Panc1 (cell line): Measurements from ENCODE around the gene SAP130. TPM values are rescaled to one million over a fixed set of nuclear protein-coding genes. Genes with fewer than 3 reads are reported as not detected.

Experiments used
- ATAC-seq: fragments of 200-7000 bp; cut with Tn5 transposase; 2 replicates; pipeline ENCODE4 v1.9.1; 2020; ENCODE audit warnings: mild to moderate bottlenecking, moderate library complexity
- BruUV-seq: library from RNA; stranded (reverse); fragments of 400-500 nt; replicated peaks from 2 replicates; lab custom pipeline; 2021; lab: Mats Ljungman, UMichigan
- CTCF ChIA-PET: fragments of 300-600 bp; sonication (Branson Sonifier 250); formaldehyde crosslinking; loops from one replicate; lab custom pipeline; 2022; ENCODE audit warnings: antibody characterized with exemption; lab: Charles Lee
- POLR2A ChIA-PET: fragments of 300-600 bp; sonication (Branson Sonifier 250); formaldehyde crosslinking; loops from one replicate; lab custom pipeline; 2022; ENCODE audit warnings: antibody characterized with exemption; lab: Charles Lee
- DNase-seq: peaks from one replicate; pipeline ENCODE4 v3.0.0-alpha.2; 2010; ENCODE audit warnings: low read depth, low spot score
- H3K27ac ChIP-seq: 2 replicates; pipeline ENCODE4 v1.5.1; 2011; ENCODE audit warnings: mild to moderate bottlenecking, low read length, inconsistent platforms
- H3K27me3 ChIP-seq: fragments of 200-500 bp; sonication (Bioruptor generic); 2 replicates; pipeline ENCODE4 v1.6.0; 2014; ENCODE audit warnings: low read length, inconsistent platforms; ENCODE audit not compliant: control insufficient read depth, insufficient read depth
- H3K36me3 ChIP-seq: fragments of 200-500 bp; sonication (Bioruptor generic); 2 replicates; pipeline ENCODE4 v1.5.1; 2014; ENCODE audit warnings: inconsistent platforms, mild to moderate bottlenecking, low read length, moderate library complexity; ENCODE audit not compliant: control insufficient read depth, insufficient read depth
- H3K4me1 ChIP-seq: 2 replicates; pipeline ENCODE4 v1.5.1; 2011; ENCODE audit warnings: inconsistent platforms, mild to moderate bottlenecking, low read length, moderate library complexity; ENCODE audit not compliant: control insufficient read depth, insufficient read depth
- H3K4me3 ChIP-seq, 2 experiments: 2 replicates each; pipeline ENCODE4 v1.5.1; 2011 to 2012; ENCODE audit warnings: low read depth in 2 of 2, low read length in 2 of 2, mild to moderate bottlenecking in 2 of 2, inconsistent platforms in 1 of 2, moderate library complexity in 1 of 2
- H3K9me3 ChIP-seq: fragments of 200-500 bp; sonication (Bioruptor generic); 2 replicates; pipeline ENCODE4 v1.5.1; 2014; ENCODE audit warnings: low read depth, mild to moderate bottlenecking, inconsistent platforms, low read length, moderate library complexity; ENCODE audit not compliant: control insufficient read depth, insufficient read depth
- POLR2AphosphoS5 ChIP-seq: IDR thresholded peaks from 2 replicates; pipeline ENCODE4 v1.6.1; 2012; ENCODE audit warnings: mild to moderate bottlenecking, low read depth, low read length, moderate library complexity
- SIN3A ChIP-seq: IDR thresholded peaks from 2 replicates; pipeline ENCODE4 v1.6.1; 2012; ENCODE audit warnings: low read depth, mild to moderate bottlenecking, low read length, moderate library complexity, borderline replicate concordance; ENCODE audit not compliant: insufficient read depth
- TCF7L2 ChIP-seq: IDR thresholded peaks from 2 replicates; pipeline ENCODE4 v1.6.1; 2011; ENCODE audit warnings: mild to moderate bottlenecking, low read depth, low read length, inconsistent platforms
- in situ Hi-C: cut with HindIII; loops from 2 replicates; pipeline ENCODE4 v1.10.0; 2016; ENCODE audit warnings: low sequenced_read_pairs, low pct_unique_long_range_greater_than_20kb
- intact Hi-C: fragments of 100-400 bp; cut with micrococcal nuclease; formaldehyde crosslinking; loops from one replicate; pipeline ENCODE4 v1.10.0; 2022; ENCODE audit not compliant: unreplicated experiment
- total RNA-seq: library from RNA; stranded (reverse); gene quantifications from one replicate; pipeline ENCODE4 v1.2.1, GENCODE V29; 2021; ENCODE audit not compliant: unreplicated experiment
- TF ChIP-seq, protein P1 (sequence below): fragments of 450-650 bp; IDR thresholded peaks from 2 replicates; pipeline ENCODE4 v1.5.1; 2017; ENCODE audit warnings: mild to moderate bottlenecking
- TF ChIP-seq, protein P2 (sequence below), 2 experiments: IDR thresholded peaks; 2 replicates each; pipeline ENCODE4 v1.6.1; 2011 to 2012; ENCODE audit warnings: low read depth in 2 of 2, control low read depth in 1 of 2, low read length in 1 of 2, mild to moderate bottlenecking in 1 of 2, moderate library complexity in 1 of 2; ENCODE audit not compliant: insufficient read depth in 1 of 2

SAP130 gene
- total RNA-seq, 1 experiment from 2014 or later: 34.6 TPM

DNA sequence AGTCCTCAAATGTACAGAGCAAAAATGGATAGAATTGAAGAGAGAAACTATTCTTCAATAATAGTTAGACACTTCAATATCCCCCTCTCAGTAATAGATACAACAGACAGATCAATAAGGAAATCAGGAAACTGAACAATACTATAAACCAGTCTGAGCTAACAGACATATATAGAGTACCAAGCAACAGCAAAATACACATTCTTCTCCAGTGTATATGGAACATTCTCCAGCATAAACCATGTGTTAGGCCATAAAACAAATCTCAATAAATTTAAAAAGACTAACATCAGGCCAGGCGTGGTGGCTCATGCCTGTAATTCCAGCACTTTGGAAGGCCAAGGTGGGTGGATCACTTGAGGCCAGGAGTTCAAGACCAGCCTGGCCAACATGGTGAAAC lies 98.4 kb downstream of the SAP130 start:
- in situ Hi-C loops (no loop called here), intact Hi-C loops (no loop called here)
- Histone ChIP-seq H3K4me1 (0 out of 2 replicates have a peak, but pooled peaks cover 3% of the 10 kb centered on the region), H3K27ac (no peak overlapping the region), H3K9me3 (no peaks in the 10 kb centered on the region), H3K27me3 (no peaks in the 10 kb centered on the region), H3K4me3 (no peak overlapping the region), H3K36me3 (no peaks in the 10 kb centered on the region)
- no peak for DNase-seq
- ATAC-seq: no peak
- BruUV-seq: no TSS peak
- POLR2A ChIA-PET: no interaction called here
- TF ChIP-seq SIN3A (no peak), TCF7L2 (no peak), POLR2AphosphoS5 (no peak)
- TF ChIP-seq, protein P1, sequence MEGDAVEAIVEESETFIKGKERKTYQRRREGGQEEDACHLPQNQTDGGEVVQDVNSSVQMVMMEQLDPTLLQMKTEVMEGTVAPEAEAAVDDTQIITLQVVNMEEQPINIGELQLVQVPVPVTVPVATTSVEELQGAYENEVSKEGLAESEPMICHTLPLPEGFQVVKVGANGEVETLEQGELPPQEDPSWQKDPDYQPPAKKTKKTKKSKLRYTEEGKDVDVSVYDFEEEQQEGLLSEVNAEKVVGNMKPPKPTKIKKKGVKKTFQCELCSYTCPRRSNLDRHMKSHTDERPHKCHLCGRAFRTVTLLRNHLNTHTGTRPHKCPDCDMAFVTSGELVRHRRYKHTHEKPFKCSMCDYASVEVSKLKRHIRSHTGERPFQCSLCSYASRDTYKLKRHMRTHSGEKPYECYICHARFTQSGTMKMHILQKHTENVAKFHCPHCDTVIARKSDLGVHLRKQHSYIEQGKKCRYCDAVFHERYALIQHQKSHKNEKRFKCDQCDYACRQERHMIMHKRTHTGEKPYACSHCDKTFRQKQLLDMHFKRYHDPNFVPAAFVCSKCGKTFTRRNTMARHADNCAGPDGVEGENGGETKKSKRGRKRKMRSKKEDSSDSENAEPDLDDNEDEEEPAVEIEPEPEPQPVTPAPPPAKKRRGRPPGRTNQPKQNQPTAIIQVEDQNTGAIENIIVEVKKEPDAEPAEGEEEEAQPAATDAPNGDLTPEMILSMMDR: no peak
- TF ChIP-seq, protein P2, sequence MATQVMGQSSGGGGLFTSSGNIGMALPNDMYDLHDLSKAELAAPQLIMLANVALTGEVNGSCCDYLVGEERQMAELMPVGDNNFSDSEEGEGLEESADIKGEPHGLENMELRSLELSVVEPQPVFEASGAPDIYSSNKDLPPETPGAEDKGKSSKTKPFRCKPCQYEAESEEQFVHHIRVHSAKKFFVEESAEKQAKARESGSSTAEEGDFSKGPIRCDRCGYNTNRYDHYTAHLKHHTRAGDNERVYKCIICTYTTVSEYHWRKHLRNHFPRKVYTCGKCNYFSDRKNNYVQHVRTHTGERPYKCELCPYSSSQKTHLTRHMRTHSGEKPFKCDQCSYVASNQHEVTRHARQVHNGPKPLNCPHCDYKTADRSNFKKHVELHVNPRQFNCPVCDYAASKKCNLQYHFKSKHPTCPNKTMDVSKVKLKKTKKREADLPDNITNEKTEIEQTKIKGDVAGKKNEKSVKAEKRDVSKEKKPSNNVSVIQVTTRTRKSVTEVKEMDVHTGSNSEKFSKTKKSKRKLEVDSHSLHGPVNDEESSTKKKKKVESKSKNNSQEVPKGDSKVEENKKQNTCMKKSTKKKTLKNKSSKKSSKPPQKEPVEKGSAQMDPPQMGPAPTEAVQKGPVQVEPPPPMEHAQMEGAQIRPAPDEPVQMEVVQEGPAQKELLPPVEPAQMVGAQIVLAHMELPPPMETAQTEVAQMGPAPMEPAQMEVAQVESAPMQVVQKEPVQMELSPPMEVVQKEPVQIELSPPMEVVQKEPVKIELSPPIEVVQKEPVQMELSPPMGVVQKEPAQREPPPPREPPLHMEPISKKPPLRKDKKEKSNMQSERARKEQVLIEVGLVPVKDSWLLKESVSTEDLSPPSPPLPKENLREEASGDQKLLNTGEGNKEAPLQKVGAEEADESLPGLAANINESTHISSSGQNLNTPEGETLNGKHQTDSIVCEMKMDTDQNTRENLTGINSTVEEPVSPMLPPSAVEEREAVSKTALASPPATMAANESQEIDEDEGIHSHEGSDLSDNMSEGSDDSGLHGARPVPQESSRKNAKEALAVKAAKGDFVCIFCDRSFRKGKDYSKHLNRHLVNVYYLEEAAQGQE (IDR thresholded peaks at IDR 0.05; ENCODE audit: insufficient read depth in 1 of 2, low read depth in 2 of 2, low read length in 1 of 2): no peak
- CTCF ChIA-PET: no interaction called here

DNA sequence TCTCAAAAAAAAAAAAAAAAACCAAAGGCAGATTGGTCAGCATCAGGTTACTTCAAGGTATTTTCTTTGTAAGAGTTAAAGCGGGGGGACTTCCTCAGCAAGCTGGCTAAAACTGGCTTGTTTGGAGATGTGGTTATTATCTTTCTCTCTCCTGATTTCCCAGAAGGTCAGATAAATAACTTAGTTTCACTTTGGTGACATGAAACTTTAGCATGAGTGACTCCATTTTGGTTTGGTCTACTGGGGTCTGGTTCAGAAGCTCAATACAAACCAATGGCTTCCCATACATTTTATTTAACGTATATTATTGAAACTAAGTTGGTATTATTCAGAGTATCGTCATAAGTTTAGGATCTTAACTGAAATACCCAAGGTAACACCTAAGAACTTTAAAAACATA lies 100.5 kb downstream of the SAP130 start:
- in situ Hi-C loops: no loop called here
- DNase-seq (no peak), ATAC-seq (no peak)
- no TSS peak for BruUV-seq
- H3K9me3 ChIP-seq: no peaks in the 10 kb centered on the region
- CTCF ChIA-PET: interaction anchor here (0.7 kb wide), 1 partner anchor 1476 kb away, joined by 8 read pairs; no protein-coding TSS in a partner anchor
- 0 out of 2 replicates have a peak, but pooled peaks cover 3% of the 10 kb centered on the region for H3K4me1 ChIP-seq
- H3K27me3 ChIP-seq: no peaks in the 10 kb centered on the region
- TF ChIP-seq SIN3A (no peak), TCF7L2 (no peak), POLR2AphosphoS5 (no peak)
- TF ChIP-seq, protein P2 (IDR thresholded peaks at IDR 0.05; ENCODE audit: insufficient read depth in 1 of 2, low read depth in 2 of 2, low read length in 1 of 2): no peak
- TF ChIP-seq, protein P1: no peak
- POLR2A ChIA-PET: interaction anchor here (0.7 kb wide), 1 partner anchor 225 kb away, joined by 11 read pairs; no protein-coding TSS in a partner anchor
- no peak overlapping the region for H3K4me3 ChIP-seq
- H3K36me3 ChIP-seq: no peaks in the 10 kb centered on the region
- intact Hi-C loops: no loop called here
- H3K27ac ChIP-seq: no peak overlapping the region
